Kidney (tissue), 14 donors: ENCODE data around the gene PEAK1. TPM values are rescaled to one million over a fixed set of nuclear protein-coding genes. Genes with fewer than 3 reads are reported as not detected.

ENCODE experiments used
- DNase-seq, 5 donors: peaks; one replicate each; pipeline ENCODE4 v3.0.0-alpha.2; 2013 to 2020
- FAIRE-seq: peaks from 2 replicates; lab custom pipeline; 2012; peaks lifted over from hg19 to GRCh38; lab: Jason Lieb, UNC
- H3K27ac ChIP-seq, 2 donors: one replicate each; pipeline ENCODE4 v1.7.0; 2013; ENCODE audit warnings: low read depth in 2 of 2, low read length in 2 of 2, inconsistent platforms in 1 of 2
- H3K27me3 ChIP-seq: one replicate; pipeline ENCODE4 v1.7.1; 2013; ENCODE audit warnings: low read length, inconsistent platforms; ENCODE audit not compliant: control insufficient read depth, insufficient read depth
- H3K36me3 ChIP-seq, 3 donors: one replicate each; pipeline versions ENCODE4 v1.7.0 to v1.7.1; 2013; ENCODE audit warnings: low read length in 3 of 3, control low read depth in 1 of 3, inconsistent platforms in 1 of 3; ENCODE audit not compliant: insufficient read depth in 3 of 3, control insufficient read depth in 2 of 3
- H3K4me1 ChIP-seq, 3 donors: one replicate each; pipeline versions ENCODE4 v1.7.0 to v1.7.1; 2013; ENCODE audit warnings: low read length in 3 of 3, inconsistent platforms in 1 of 3, low read depth in 1 of 3; ENCODE audit not compliant: control insufficient read depth in 2 of 3, insufficient read depth in 2 of 3
- H3K4me3 ChIP-seq, 3 donors: one replicate each; pipeline versions ENCODE4 v1.7.0 to v1.8.1; 2013; ENCODE audit warnings: low read length in 3 of 3, control low read depth in 1 of 3, inconsistent platforms in 1 of 3
- H3K9ac ChIP-seq, 3 donors: one replicate each; pipeline versions ENCODE4 v1.7.0 to v1.7.1; 2013; ENCODE audit warnings: low read length in 3 of 3, control low read depth in 1 of 3, inconsistent platforms in 1 of 3
- H3K9me3 ChIP-seq, 3 donors: one replicate each; pipeline versions ENCODE4 v1.7.0 to v1.7.1; 2013; ENCODE audit warnings: low read length in 3 of 3, control low read depth in 1 of 3, inconsistent platforms in 1 of 3; ENCODE audit not compliant: control insufficient read depth in 2 of 3, insufficient read depth in 1 of 3
- CTCF ChIP-seq: IDR thresholded peaks from 3 replicates; pipeline ENCODE4 v1.5.1; 2012; ENCODE audit warnings: mild to moderate bottlenecking, moderate library complexity, borderline replicate concordance; ENCODE audit not compliant: insufficient read depth; ENCODE audit errors: extremely low read depth
- intact Hi-C: fragments of 100-400 bp; cut with DNase I; formaldehyde crosslinking; loops from one replicate; pipeline ENCODE4 v1.11.1; 2022
- polyA plus RNA-seq: library from polyadenylated mRNA; stranded (reverse); fragments of 350-450 nt; fragmentation: Illumina TruSeq; extraction: RNeasy Lipid Tissue Mini Kit (QIAGEN cat#74804); gene quantifications from one replicate; pipeline ENCODE4 v1.2.3, GENCODE V29; 2014; ENCODE audit warnings: low read depth, low replicate concordance; ENCODE audit not compliant: insufficient read depth
- total RNA-seq: library from RNA; stranded (reverse); fragmentation: NEBNext Ultra II Directional; extraction: Animal tissue kit (Norgen Biotek cat#: 25700); gene quantifications from one replicate; pipeline ENCODE4 v1.2.1, GENCODE V29; 2021
- donor health status: control.
- donor health status: control.
- donor health status: control.
- donor health status: control.
- donor health status: control.
- donor health status: DM: yes; HTN: yes; CAD: no.
- donor health status: Normal renal cell carcinoma (clear cell type).

The PEAK1 gene
- total and polyA plus RNA-seq, 2 donors from 2014 or later: 2.9 to 50.3 TPM

- no peaks in the 10 kb centered on the region for H3K27me3 ChIP-seq
- H3K9me3 ChIP-seq: no peaks in the 10 kb centered on the region
- H3K36me3 ChIP-seq: peaks cover 8 to 29% (median 22%) of the 10 kb centered on the region in 3 donors
- no peak overlapping the region for H3K9ac ChIP-seq
- FAIRE-seq: no peak
- intact Hi-C loops: no loop called here
- TF ChIP-seq CTCF: no peak
- H3K4me1 ChIP-seq: no peaks in the 10 kb centered on the region
- no peak for DNase-seq
- H3K27ac ChIP-seq: no peak overlapping the region
- H3K4me3 ChIP-seq: no peak overlapping the region
These were observed 46.6 kb upstream of the PEAK1 start for GRCh38 chr15:77466521-77466920.

DNA sequence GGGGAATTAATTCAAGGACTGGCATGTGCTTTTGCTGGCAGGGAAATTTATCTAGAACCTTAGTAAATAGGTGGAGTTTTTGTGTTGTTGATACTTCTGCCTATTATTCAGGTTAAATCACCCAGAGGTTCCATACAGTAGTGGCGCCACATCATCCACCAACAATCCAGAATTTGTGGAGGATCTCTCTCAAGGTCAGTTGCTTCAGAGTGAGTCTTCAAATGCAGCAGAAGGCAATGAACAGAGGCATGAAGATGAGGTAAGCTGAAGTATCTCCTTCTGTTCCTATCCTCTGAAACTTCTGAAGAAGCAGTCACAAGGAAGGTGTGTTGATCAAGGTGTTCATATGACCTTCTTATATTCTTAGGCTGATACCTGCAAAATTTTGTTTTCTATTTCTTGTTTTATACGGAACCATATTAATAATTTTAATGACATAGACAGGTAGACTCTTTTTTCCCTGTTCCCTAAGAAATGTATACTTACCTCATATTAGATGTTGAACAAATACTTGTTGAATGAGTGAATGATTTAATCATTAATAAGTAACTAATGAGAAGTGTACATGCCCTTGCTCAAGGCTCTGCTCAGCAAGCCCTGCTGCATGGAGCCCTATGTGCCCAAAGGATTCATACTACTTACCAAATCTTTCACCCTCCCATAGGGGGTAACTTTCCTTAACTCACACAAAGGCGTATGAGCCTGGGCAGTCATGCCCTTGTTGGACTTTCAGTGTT is 44.4 kb upstream of the PEAK1 start:
- intact Hi-C loops: no loop called here

DNA sequence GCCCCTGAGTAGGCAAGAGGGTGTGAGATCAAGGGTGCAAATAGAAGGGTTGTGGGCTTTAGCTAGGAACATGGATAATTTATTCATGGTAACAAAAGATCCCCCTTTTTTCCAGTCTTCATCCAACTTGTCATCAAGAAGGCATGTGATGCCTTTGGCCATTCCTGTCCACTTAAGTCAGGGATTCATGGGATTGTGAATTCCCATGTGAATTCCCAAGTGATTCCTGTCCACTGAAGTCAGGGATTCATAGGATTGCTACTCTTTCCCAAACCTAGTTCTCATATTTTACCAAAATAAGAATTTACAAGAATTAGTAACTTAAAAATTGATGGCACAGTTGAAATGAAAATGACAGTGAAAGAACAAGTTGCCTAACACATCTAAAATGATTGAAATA is 41.6 kb upstream of the PEAK1 start:
- no peak overlapping the region for H3K27ac ChIP-seq
- TF ChIP-seq CTCF: no peak
- no peak for FAIRE-seq
- no peaks in the 10 kb centered on the region for H3K27me3 ChIP-seq
- H3K4me1 ChIP-seq: peaks cover 0 to 11% (median 8%) of the 10 kb centered on the region in 3 donors
- no peaks in the 10 kb centered on the region for H3K9me3 ChIP-seq
- DNase-seq: no peak
- intact Hi-C loops: no loop called here
- no peak overlapping the region for H3K9ac ChIP-seq
- no peak overlapping the region for H3K4me3 ChIP-seq
- peaks cover 5 to 13% (median 11%) of the 10 kb centered on the region in 3 donors for H3K36me3 ChIP-seq

More for the DNA sequence above, 44.4 kb upstream of the PEAK1 start:
- Histone ChIP-seq H3K9ac (no peak overlapping the region), H3K9me3 (no peaks in the 10 kb centered on the region), H3K27ac (no peak overlapping the region), H3K4me3 (no peak overlapping the region), H3K4me1 (no peaks in the 10 kb centered on the region), H3K36me3 (peaks cover 5 to 23% (median 16%) of the 10 kb centered on the region in 3 donors), H3K27me3 (no peaks in the 10 kb centered on the region)
- no peak for TF ChIP-seq CTCF
- no peak for FAIRE-seq
- DNase-seq: no peak
